Testis (tissue), 3 donors: ENCODE measurements around the gene MEIS3. TPM values are rescaled to one million over a fixed set of nuclear protein-coding genes. Genes with fewer than 3 reads are reported as not detected.

Experiments used
- DNase-seq: peaks from one replicate; pipeline ENCODE4 v3.0.0-alpha.2; 2019
- H3K27ac ChIP-seq, 2 donors: fragments of 200-600 bp; sonication (generic); one replicate each; pipeline ENCODE4 v1.5.1; 2019
- H3K27me3 ChIP-seq: fragments of 200-600 bp; sonication (generic); one replicate; pipeline ENCODE4 v1.5.1; 2019
- H3K36me3 ChIP-seq: fragments of 200-600 bp; sonication (generic); one replicate; pipeline ENCODE4 v1.5.1; 2017; ENCODE audit warnings: low read depth; ENCODE audit errors: missing control alignments
- H3K4me1 ChIP-seq: fragments of 200-600 bp; sonication (generic); one replicate; pipeline ENCODE4 v1.5.1; 2019
- H3K4me3 ChIP-seq, 2 donors: fragments of 200-600 bp; sonication (generic); one replicate each; pipeline ENCODE4 v1.5.1; 2017 to 2019
- H3K9me3 ChIP-seq: fragments of 200-600 bp; sonication (generic); one replicate; pipeline ENCODE4 v1.5.1; 2017
- POLR2A ChIP-seq: fragments of 450-650 bp; IDR thresholded peaks from one replicate; pipeline ENCODE4 v1.6.1; 2017; ENCODE audit warnings: antibody characterized with exemption, mild to moderate bottlenecking, moderate library complexity
- WGBS, 2 donors: methylation state at CpG; one replicate each; pipeline ENCODE4 v1.1.5; 2018; 5-methylcytosine and 5-hydroxymethylcytosine counted together
- intact Hi-C: fragments of 100-400 bp; cut with DNase I; formaldehyde crosslinking; loops from one replicate; pipeline ENCODE4 v1.15.1; 2023; ENCODE audit warnings: low total_unique reads
- polyA plus RNA-seq: library from polyadenylated mRNA; stranded (reverse); fragments of 350-450 nt; fragmentation: Illumina TruSeq; extraction: RNeasy Lipid Tissue Mini Kit (QIAGEN cat#74804); gene quantifications from one replicate; pipeline ENCODE4 v1.2.3, GENCODE V29; 2014; ENCODE audit warnings: low read depth, low replicate concordance; ENCODE audit not compliant: insufficient read depth
- total RNA-seq, 2 donors: library from RNA; depleted of rRNA; stranded (reverse); fragments of >200 nt; gene quantifications; one replicate each; pipeline ENCODE4 v1.2.3, GENCODE V29; 2016
- TF ChIP-seq, protein P1 (sequence below), 3 experiments: fragments of 450-650 bp in 2 of 3; fragments of 200-600 bp in 1 of 3; sonication (generic) in 1 of 3; IDR thresholded peaks; one replicate each; pipeline ENCODE4 v1.5.1; 2016 to 2019; ENCODE audit warnings: antibody characterized with exemption in 3 of 3, mild to moderate bottlenecking in 2 of 3, moderate library complexity in 1 of 3

MEIS3 gene
- total and polyA plus RNA-seq, 3 donors from 2014 or later, result 12.5 to 21.3 (median 17.4) TPM

GRCh38 chr19:47448360-47448727 is 29.0 kb upstream of the MEIS3 start:
- Histone ChIP-seq H3K27ac (no peak overlapping the region), H3K27me3 (no peaks in the 10 kb centered on the region), H3K4me3 (peak overlapping the region in 1 of 2 donors; percentile 43), H3K36me3 (no peaks in the 10 kb centered on the region), H3K9me3 (no peaks in the 10 kb centered on the region), H3K4me1 (peaks cover 14% of the 10 kb centered on the region)
- DNase-seq, result no peak
- 26 to 29% methylated on average over 9 of the region's 9 CpGs for WGBS, 2 donors
- intact Hi-C loops, result no loop called here
- TF ChIP-seq, protein P1, sequence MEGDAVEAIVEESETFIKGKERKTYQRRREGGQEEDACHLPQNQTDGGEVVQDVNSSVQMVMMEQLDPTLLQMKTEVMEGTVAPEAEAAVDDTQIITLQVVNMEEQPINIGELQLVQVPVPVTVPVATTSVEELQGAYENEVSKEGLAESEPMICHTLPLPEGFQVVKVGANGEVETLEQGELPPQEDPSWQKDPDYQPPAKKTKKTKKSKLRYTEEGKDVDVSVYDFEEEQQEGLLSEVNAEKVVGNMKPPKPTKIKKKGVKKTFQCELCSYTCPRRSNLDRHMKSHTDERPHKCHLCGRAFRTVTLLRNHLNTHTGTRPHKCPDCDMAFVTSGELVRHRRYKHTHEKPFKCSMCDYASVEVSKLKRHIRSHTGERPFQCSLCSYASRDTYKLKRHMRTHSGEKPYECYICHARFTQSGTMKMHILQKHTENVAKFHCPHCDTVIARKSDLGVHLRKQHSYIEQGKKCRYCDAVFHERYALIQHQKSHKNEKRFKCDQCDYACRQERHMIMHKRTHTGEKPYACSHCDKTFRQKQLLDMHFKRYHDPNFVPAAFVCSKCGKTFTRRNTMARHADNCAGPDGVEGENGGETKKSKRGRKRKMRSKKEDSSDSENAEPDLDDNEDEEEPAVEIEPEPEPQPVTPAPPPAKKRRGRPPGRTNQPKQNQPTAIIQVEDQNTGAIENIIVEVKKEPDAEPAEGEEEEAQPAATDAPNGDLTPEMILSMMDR (IDR thresholded peaks at IDR 0.05), result no peak
- no peak for TF ChIP-seq POLR2A

DNA sequence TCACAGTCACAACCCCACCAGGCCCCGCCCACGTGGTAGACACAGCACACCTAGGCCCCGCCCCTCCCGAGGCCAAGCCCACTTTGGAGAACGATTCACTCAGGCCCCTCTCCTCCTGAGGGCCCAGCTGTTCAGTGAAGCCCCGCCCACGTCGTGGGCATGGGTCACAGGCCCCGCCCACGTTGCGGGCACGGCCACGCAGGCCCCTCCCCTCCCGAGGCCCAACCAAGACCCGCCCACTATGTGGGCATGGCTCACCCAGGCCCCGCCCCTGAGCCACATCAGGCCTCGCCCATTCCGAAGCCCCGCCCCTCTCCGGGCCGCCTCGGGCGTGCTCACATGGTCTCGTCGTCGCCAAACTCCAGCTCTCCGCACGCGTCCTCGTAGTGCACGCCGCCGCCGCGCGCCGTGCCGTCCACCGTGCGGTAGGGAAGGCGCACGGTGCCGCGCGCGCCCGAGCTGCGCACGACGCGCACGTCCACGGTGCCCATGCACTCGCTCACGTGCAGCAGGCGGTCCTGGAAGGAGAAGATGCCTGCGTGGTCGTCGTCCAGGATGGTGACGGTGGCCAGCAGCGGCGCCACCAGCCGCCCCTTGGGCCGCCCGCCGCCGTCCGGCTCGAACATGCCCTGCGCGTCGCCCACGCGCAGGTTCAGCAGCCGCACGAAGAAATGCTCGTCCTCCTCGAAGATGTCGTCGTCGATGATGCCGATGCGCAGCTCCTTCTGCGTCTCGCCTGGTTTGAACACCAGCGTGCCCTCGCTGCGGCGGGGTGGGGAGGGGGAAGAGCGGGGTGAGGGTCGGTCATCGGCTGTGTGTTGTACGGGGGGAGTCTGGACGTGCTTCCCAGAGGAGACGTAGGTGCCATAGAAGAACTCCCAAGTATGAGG is 28.4 kb upstream of the MEIS3 start:
- Histone ChIP-seq H3K27ac (no peak overlapping the region), H3K4me1 (peaks cover 14% of the 10 kb centered on the region), H3K9me3 (no peaks in the 10 kb centered on the region), H3K27me3 (no peaks in the 10 kb centered on the region), H3K36me3 (no peaks in the 10 kb centered on the region), H3K4me3 (peak overlapping the region; percentile 34 to 43)
- WGBS, 2 donors, result 5 to 10% methylated on average over 13 to 58 of the region's 95 CpGs
- DNase-seq, result peak; percentile 86
- no peak for TF ChIP-seq POLR2A
- TF ChIP-seq, protein P1 (IDR thresholded peaks at IDR 0.05), result no peak
- intact Hi-C loops, result no loop called here

- Histone ChIP-seq H3K36me3 (no peaks in the 10 kb centered on the region), H3K4me1 (peaks cover 14% of the 10 kb centered on the region), H3K27me3 (no peaks in the 10 kb centered on the region), H3K4me3 (peak overlapping the region; percentile 34 to 43), H3K27ac (no peak overlapping the region), H3K9me3 (no peaks in the 10 kb centered on the region)
- intact Hi-C loops, result no loop called here
- TF ChIP-seq, protein P1 (IDR thresholded peaks at IDR 0.05), result no peak
- TF ChIP-seq POLR2A, result no peak
- WGBS, 2 donors, result 12 to 15% methylated on average over 27 to 28 of the region's 28 CpGs
- peak; percentile 64 for DNase-seq
Observed at GRCh38 chr19:47446534-47447469, 27.5 kb upstream of the MEIS3 start.

DNA sequence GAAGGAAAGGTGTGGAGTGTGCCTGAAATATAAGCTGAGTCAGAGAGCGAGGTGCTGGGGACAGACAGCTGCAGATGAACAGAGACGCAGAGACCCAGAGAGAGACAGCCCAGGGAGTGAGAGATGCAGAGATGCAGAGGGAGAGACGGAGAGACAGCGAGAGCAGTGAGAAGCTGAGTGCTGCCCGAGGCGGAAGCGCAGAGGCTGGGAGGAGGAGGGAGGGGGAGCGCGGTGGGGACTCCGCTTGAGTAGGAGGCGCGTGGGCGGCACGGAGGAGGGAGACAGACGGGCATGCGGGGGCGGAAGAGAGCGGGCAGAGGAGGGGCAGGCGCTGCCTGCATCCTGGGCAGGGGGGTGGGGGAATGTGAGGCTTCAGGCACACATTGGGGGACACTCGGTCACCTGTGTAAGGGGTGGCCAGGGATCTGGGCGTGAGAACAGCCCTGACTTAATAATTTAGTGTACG is 26.6 kb upstream of the MEIS3 start:
- intact Hi-C loops, result no loop called here
- no peaks in the 10 kb centered on the region for H3K27me3 ChIP-seq
- whole genome bisulfite sequencing, 2 donors, result 2% methylated on average over 18 to 22 of the region's 22 CpGs

More for the DNA sequence above, 26.6 kb upstream of the MEIS3 start:
- no peaks in the 10 kb centered on the region for H3K36me3 ChIP-seq
- H3K4me3 ChIP-seq, result no peak overlapping the region
- H3K9me3 ChIP-seq, result no peaks in the 10 kb centered on the region
- TF ChIP-seq POLR2A, result no peak
- TF ChIP-seq, protein P1 (IDR thresholded peaks at IDR 0.05), result no peak
- H3K4me1 ChIP-seq, result peaks cover 14% of the 10 kb centered on the region
- no peak overlapping the region for H3K27ac ChIP-seq
- DNase-seq, result peak; percentile 87
